Right lobe of liver (tissue), 6 donors: ENCODE measurements around the gene TFEB. TPM values are rescaled to one million over a fixed set of nuclear protein-coding genes. Genes with fewer than 3 reads are reported as not detected.

Experiments
- ATAC-seq, 4 donors: fragments of 200-7000 bp; cut with Tn5 transposase; one replicate each; pipeline ENCODE4 v1.9.1; 2020; ENCODE audit warnings: mild to moderate bottlenecking in 4 of 4, moderate library complexity in 4 of 4
- DNase-seq, 3 donors: peaks; one replicate each; pipeline ENCODE4 v3.0.0-alpha.2; 2020
- H3K27ac ChIP-seq, 3 donors: fragments of 200-600 bp; one replicate each; pipeline ENCODE4 v1.8.0; 2022
- H3K27me3 ChIP-seq, 2 donors: fragments of 200-600 bp; one replicate each; pipeline ENCODE4 v1.8.0; 2022
- H3K36me3 ChIP-seq, 4 donors: fragments of 200-600 bp; sonication (generic) in 1 of 4; one replicate each; pipeline versions ENCODE4 v1.5.1 to v1.8.0; 2017 to 2022; ENCODE audit warnings: control low read depth in 1 of 4
- H3K4me1 ChIP-seq, 4 donors: fragments of 200-600 bp; sonication (generic) in 1 of 4; one replicate each; pipeline versions ENCODE4 v1.5.1 to v1.8.0; 2017 to 2022; ENCODE audit warnings: control low read depth in 1 of 4
- H3K4me3 ChIP-seq, 3 donors: fragments of 200-600 bp; one replicate each; pipeline ENCODE4 v1.8.0; 2022
- H3K9me3 ChIP-seq, 4 donors: fragments of 200-600 bp; sonication (generic) in 1 of 4; one replicate each; pipeline versions ENCODE4 v1.5.1 to v1.8.0; 2017 to 2022; ENCODE audit warnings: control low read depth in 1 of 4
- CTCF ChIP-seq, 4 donors: fragments of 200-600 bp in 3 of 4; fragments of 450-650 bp in 1 of 4; IDR thresholded peaks; one replicate each; pipeline versions ENCODE4 v1.5.1 to v1.8.0; 2016 to 2022; ENCODE audit warnings: antibody characterized with exemption in 4 of 4, mild to moderate bottlenecking in 2 of 4
- POLR2A ChIP-seq: fragments of 450-650 bp; IDR thresholded peaks from one replicate; pipeline ENCODE4 v1.6.1; 2017; ENCODE audit warnings: antibody characterized with exemption, mild to moderate bottlenecking
- WGBS: methylation state at CpG from one replicate; pipeline ENCODE4 v1.1.6; 2018; ENCODE audit warnings: low coverage, low lambda C conversion rate; ENCODE audit not compliant: insufficient coverage; ENCODE audit errors: missing lambda C conversion rate; 5-methylcytosine and 5-hydroxymethylcytosine counted together
- intact Hi-C, 2 donors: fragments of 100-400 bp; cut with DNase I; formaldehyde crosslinking; loops; one replicate each; pipeline versions ENCODE4 v1.11.2 to v1.14.1; 2022
- total RNA-seq, 6 experiments: library from RNA; depleted of rRNA in 2 of 6; stranded (reverse); fragments of >200 nt in 2 of 6; fragmentation: NEBNext Ultra II Directional in 3 of 6; extraction: Animal tissue kit (Norgen Biotek cat#: 25700) in 3 of 6; gene quantifications; one replicate each; pipeline versions ENCODE4 v1.1.0 to v1.2.4, GENCODE V29; 2016 to 2023
- donor health status: DM: no; HTN: yes; CAD: no.
- donor health status: DM: no; HTN: no; CAD: no.
- donor health status: DM: no; HTN: no; CAD: no.
- donor health status: DM: no; HTN: yes; CAD: no.
- donor health status: DM: no; HTN: yes; CAD: no.

The TFEB gene
- total RNA-seq, 6 experiments from 2014 or later = 4.5 to 9.2 (median 6.6) TPM

- H3K4me1 ChIP-seq = no peaks in the 10 kb centered on the region
- peak overlapping the region; percentile 80 to 88 (median 87) for H3K27ac ChIP-seq
- H3K36me3 ChIP-seq = no peaks in the 10 kb centered on the region
- no peaks in the 10 kb centered on the region for H3K9me3 ChIP-seq
- TF ChIP-seq POLR2A = peak; percentile 25
- TF ChIP-seq CTCF (IDR thresholded peaks at IDR 0.05) = no peak
- peak overlapping the region; percentile 79 to 96 (median 89) for H3K4me3 ChIP-seq
- DNase-seq (peak; percentile 67 to 77 (median 76)), ATAC-seq (peak; percentile 47 to 62 (median 58))
- intact Hi-C loops = no loop called here
- H3K27me3 ChIP-seq = no peaks in the 10 kb centered on the region
- 0% methylated on average over 8 of the region's 73 CpGs for WGBS
Measured at GRCh38 chr6:41733707-41734665, 1.4 kb downstream of the TFEB start.

GRCh38 chr6:41733360-41733706, 2.1 kb downstream of the TFEB start:
- ATAC-seq (no peak), DNase-seq (no peak)
- Histone ChIP-seq H3K27me3 (no peaks in the 10 kb centered on the region), H3K4me3 (peak overlapping the region in 2 of 3 donors; percentile 79 to 89), H3K9me3 (no peaks in the 10 kb centered on the region), H3K27ac (peak overlapping the region; percentile 80 to 88 (median 87)), H3K4me1 (no peaks in the 10 kb centered on the region), H3K36me3 (no peaks in the 10 kb centered on the region)
- WGBS = 63% methylated on average over 7 of the region's 11 CpGs
- intact Hi-C loops = no loop called here
- TF ChIP-seq POLR2A = no peak
- TF ChIP-seq CTCF (IDR thresholded peaks at IDR 0.05) = no peak

GRCh38 chr6:41732591-41733359, 2.6 kb downstream of the TFEB start:
- intact Hi-C loops = no loop called here
- H3K4me1 ChIP-seq = no peaks in the 10 kb centered on the region
- H3K36me3 ChIP-seq = no peaks in the 10 kb centered on the region
- H3K27me3 ChIP-seq = no peaks in the 10 kb centered on the region
- ATAC-seq (no peak), DNase-seq (no peak)
- H3K27ac ChIP-seq = peak overlapping the region in 2 of 3 donors; percentile 80 to 87
- no peaks in the 10 kb centered on the region for H3K9me3 ChIP-seq
- no peak overlapping the region for H3K4me3 ChIP-seq
- TF ChIP-seq POLR2A (no peak), CTCF (IDR thresholded peaks at IDR 0.05) (no peak)
- WGBS = 73% methylated on average over 4 of the region's 8 CpGs

- Histone ChIP-seq H3K4me1 (no peaks in the 10 kb centered on the region), H3K27me3 (no peaks in the 10 kb centered on the region), H3K27ac (no peak overlapping the region), H3K9me3 (no peaks in the 10 kb centered on the region), H3K36me3 (no peaks in the 10 kb centered on the region), H3K4me3 (no peak overlapping the region)
- TF ChIP-seq CTCF (IDR thresholded peaks at IDR 0.05) = no peak
- TF ChIP-seq POLR2A = no peak
- ATAC-seq (no peak), DNase-seq (no peak)
- intact Hi-C loops = no loop called here
Measured at GRCh38 chr6:41732149-41732548, 3.3 kb downstream of the TFEB start.
